Vagina (tissue), 2 donors: ENCODE measurements around the gene PBLD. TPM values are rescaled to one million over a fixed set of nuclear protein-coding genes. Genes with fewer than 3 reads are reported as not detected.
"Not testable (repeated sequence)": the region's sequence is repeated elsewhere in the genome, so short reads cannot be mapped to it uniquely, and the experiment has no call there.

ENCODE experiments used
- DNase-seq, 2 donors: peaks; one replicate each; pipeline ENCODE4 v3.0.0-alpha.2; 2017; ENCODE audit errors: extremely low spot score in 2 of 2
- H3K27ac ChIP-seq: fragments of 200-600 bp; sonication (generic); one replicate; pipeline ENCODE4 v1.5.1; 2019
- H3K27me3 ChIP-seq: fragments of 200-600 bp; sonication (generic); one replicate; pipeline ENCODE4 v1.5.1; 2019
- H3K36me3 ChIP-seq, 2 donors: fragments of 200-600 bp; sonication (generic); one replicate each; pipeline ENCODE4 v1.5.1; 2017 to 2019
- H3K4me1 ChIP-seq: fragments of 200-600 bp; sonication (generic); one replicate; pipeline ENCODE4 v1.5.1; 2019
- H3K4me3 ChIP-seq, 2 donors: fragments of 200-600 bp; sonication (generic); 1 replicate in 1 of 2; 2 replicates in 1 of 2; pipeline ENCODE4 v1.5.1; 2016 to 2019
- H3K9me3 ChIP-seq: fragments of 200-600 bp; sonication (generic); one replicate; pipeline ENCODE4 v1.5.1; 2019
- POLR2A ChIP-seq, 2 donors: fragments of 450-650 bp; IDR thresholded peaks; one replicate each; pipeline ENCODE4 v1.6.1; 2017; ENCODE audit warnings: antibody characterized with exemption in 2 of 2, mild to moderate bottlenecking in 2 of 2, moderate library complexity in 2 of 2
- POLR2AphosphoS5 ChIP-seq, 2 donors: sonication (generic); formaldehyde crosslinking; IDR thresholded peaks; one replicate each; pipeline ENCODE4 v1.9.0; 2017; ENCODE audit warnings: antibody characterized with exemption in 2 of 2, mild to moderate bottlenecking in 2 of 2, low read depth in 1 of 2; ENCODE audit not compliant: insufficient read depth in 1 of 2
- intact Hi-C: fragments of 100-400 bp; cut with DNase I; formaldehyde crosslinking; loops from one replicate; pipeline ENCODE4 v1.15.1; 2023
- total RNA-seq: library from RNA; depleted of rRNA; stranded (reverse); fragments of >200 nt; gene quantifications from one replicate; pipeline ENCODE4 v1.2.3, GENCODE V29; 2016
- TF ChIP-seq, protein P1 (sequence below), 3 experiments: fragments of 450-650 bp in 2 of 3; fragments of 200-600 bp in 1 of 3; sonication (generic) in 1 of 3; IDR thresholded peaks; one replicate each; pipeline ENCODE4 v1.5.1; 2017 to 2019; ENCODE audit warnings: antibody characterized with exemption in 3 of 3, mild to moderate bottlenecking in 2 of 3, moderate library complexity in 2 of 3

The PBLD gene
- total RNA-seq, 1 donor from 2014 or later: 1.2 TPM

DNA sequence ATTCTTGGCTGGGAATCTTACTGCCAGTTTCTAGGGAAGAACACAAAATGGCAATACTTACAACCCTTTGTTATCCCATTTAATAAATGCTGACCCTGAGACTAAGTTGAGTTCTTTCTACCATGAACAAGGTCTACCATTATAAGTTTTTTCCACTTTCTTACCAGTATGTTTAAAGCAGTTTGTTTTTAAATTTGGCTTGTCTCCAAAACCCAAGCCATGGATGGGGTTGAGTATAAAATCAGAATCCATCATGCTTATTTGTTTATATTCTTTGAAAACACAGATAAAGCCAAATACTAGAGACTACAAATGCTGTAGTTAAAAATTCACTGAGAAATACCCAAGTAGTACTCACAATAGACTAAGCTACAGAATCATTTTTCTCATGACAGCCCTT is 42.0 kb downstream of the PBLD start:
- Histone ChIP-seq H3K27me3 (no peaks in the 10 kb centered on the region), H3K27ac (no peak overlapping the region), H3K9me3 (no peaks in the 10 kb centered on the region), H3K4me3 (no peak overlapping the region), H3K4me1 (no peaks in the 10 kb centered on the region), H3K36me3 (no peaks in the 10 kb centered on the region)
- no peak for DNase-seq
- intact Hi-C loops: no loop called here
- TF ChIP-seq POLR2AphosphoS5 (IDR thresholded peaks at IDR 0.05; ENCODE audit: insufficient read depth in 1 of 2, low read depth in 1 of 2): no peak
- TF ChIP-seq, protein P1, sequence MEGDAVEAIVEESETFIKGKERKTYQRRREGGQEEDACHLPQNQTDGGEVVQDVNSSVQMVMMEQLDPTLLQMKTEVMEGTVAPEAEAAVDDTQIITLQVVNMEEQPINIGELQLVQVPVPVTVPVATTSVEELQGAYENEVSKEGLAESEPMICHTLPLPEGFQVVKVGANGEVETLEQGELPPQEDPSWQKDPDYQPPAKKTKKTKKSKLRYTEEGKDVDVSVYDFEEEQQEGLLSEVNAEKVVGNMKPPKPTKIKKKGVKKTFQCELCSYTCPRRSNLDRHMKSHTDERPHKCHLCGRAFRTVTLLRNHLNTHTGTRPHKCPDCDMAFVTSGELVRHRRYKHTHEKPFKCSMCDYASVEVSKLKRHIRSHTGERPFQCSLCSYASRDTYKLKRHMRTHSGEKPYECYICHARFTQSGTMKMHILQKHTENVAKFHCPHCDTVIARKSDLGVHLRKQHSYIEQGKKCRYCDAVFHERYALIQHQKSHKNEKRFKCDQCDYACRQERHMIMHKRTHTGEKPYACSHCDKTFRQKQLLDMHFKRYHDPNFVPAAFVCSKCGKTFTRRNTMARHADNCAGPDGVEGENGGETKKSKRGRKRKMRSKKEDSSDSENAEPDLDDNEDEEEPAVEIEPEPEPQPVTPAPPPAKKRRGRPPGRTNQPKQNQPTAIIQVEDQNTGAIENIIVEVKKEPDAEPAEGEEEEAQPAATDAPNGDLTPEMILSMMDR (IDR thresholded peaks at IDR 0.05): no peak
- TF ChIP-seq POLR2A (IDR thresholded peaks at IDR 0.05): no peak

DNA sequence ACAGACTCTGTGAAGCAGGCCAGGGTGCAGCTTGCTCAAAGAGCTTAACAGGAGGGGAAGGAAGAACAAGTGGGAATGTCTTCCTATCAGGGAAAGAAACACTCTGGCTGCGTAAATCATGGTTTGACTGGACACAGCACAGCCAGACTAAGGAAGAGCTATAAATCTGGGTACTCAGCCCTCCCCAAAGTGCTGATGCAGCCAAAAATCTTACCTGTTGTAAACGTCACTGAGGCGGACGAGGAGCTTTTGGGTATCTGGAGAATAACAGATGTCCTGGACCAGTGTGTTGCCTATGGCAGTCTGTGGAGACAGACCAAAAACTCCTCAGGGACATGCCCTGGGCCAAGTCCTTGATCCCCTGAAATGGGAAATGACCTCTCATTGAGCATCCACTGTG is 44.0 kb downstream of the PBLD start:
- DNase-seq: no peak
- TF ChIP-seq POLR2A (IDR thresholded peaks at IDR 0.05) (no peak), POLR2AphosphoS5 (IDR thresholded peaks at IDR 0.05; ENCODE audit: insufficient read depth in 1 of 2, low read depth in 1 of 2) (no peak)
- TF ChIP-seq, protein P1 (IDR thresholded peaks at IDR 0.05): no peak
- H3K4me1 ChIP-seq: no peaks in the 10 kb centered on the region
- no peaks in the 10 kb centered on the region for H3K9me3 ChIP-seq
- intact Hi-C loops: no loop called here
- no peaks in the 10 kb centered on the region for H3K36me3 ChIP-seq
- no peaks in the 10 kb centered on the region for H3K27me3 ChIP-seq
- H3K27ac ChIP-seq: no peak overlapping the region
- no peak overlapping the region for H3K4me3 ChIP-seq

- H3K27me3 ChIP-seq: no peaks in the 10 kb centered on the region
- H3K9me3 ChIP-seq: no peaks in the 10 kb centered on the region
- no peak for DNase-seq
- H3K27ac ChIP-seq: no peak overlapping the region
- TF ChIP-seq, protein P1 (IDR thresholded peaks at IDR 0.05): no peak
- TF ChIP-seq POLR2A (IDR thresholded peaks at IDR 0.05) (no peak), POLR2AphosphoS5 (IDR thresholded peaks at IDR 0.05; ENCODE audit: insufficient read depth in 1 of 2, low read depth in 1 of 2) (no peak)
- no peaks in the 10 kb centered on the region for H3K4me1 ChIP-seq
- H3K4me3 ChIP-seq: no peak overlapping the region
- no peaks in the 10 kb centered on the region for H3K36me3 ChIP-seq
- intact Hi-C loops: no loop called here
Observed at GRCh38 chr10:68284062-68285001, 48.4 kb downstream of the PBLD start.

DNA sequence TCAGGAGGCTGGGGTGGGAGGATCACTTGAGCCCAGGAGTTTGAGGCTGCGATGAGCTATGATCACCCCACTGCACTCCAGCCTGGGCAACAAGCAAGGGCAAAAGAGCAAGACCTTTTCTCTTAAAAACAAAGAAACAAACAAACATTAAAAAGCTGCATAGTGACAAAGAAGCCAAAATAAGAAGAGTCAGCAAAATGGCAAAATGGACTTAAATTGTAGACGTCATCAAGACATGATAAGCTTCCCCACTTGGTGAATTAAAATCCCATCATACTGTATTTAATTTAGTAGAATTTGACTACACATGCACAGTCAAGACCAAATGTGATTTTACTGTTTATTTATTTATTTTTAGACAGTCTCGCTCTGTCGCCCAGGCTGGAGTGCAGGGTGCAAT is 52.0 kb downstream of the PBLD start:
- Histone ChIP-seq H3K4me1 (no peaks in the 10 kb centered on the region), H3K4me3 (no peak overlapping the region), H3K27ac (no peak overlapping the region), H3K9me3 (no peaks in the 10 kb centered on the region), H3K36me3 (no peaks in the 10 kb centered on the region), H3K27me3 (no peaks in the 10 kb centered on the region)
- no peak for DNase-seq
- no peak for TF ChIP-seq POLR2A (IDR thresholded peaks at IDR 0.05)
- TF ChIP-seq, protein P1 (IDR thresholded peaks at IDR 0.05): no peak
- TF ChIP-seq POLR2AphosphoS5 (IDR thresholded peaks at IDR 0.05; ENCODE audit: insufficient read depth in 1 of 2, low read depth in 1 of 2): no peak
- intact Hi-C loops: no loop called here

DNA sequence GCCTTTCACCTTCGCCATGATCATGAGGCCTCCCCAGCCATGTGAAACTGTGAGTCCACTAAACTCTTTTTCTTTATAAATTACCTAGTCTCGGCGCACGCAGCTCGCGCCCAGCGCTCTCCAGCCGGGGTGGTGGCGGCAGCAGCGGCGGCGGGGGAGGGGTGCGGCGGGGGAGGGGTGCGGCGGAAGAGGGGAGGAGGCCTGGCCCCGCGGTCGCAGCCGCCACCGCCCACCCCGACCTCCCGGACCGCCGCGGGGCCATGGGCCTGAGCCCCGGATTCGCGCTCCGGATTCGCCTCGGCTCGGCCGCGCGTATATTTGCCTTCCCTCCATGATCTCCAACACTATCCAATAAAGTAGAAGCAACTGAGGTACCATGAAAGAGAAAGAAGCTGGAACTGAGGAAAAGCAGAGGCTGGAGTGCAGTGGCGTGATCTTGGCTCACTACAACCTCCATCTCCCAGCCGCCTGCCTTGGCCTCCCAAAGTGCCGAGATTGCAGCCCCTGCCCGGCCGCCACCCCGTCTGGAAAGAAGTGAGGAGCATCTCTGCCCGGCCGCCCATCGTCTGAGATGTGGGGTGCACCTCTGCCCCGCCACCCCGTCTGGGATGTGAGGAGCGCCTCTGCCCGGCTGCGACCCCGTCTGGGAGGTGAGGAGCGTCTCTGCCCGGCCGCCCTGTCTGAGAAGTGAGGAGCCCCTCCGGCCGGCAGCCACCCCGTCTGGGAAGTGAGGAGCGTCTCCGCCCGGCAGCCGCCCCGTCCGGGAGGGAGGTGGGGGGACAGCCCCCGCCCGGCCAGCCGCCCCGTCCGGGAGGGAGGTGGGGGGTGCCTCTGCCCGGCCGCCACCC is 53.6 kb downstream of the PBLD start:
- H3K36me3 ChIP-seq, H3K27me3 ChIP-seq, H3K9me3 ChIP-seq, DNase-seq, H3K4me3 ChIP-seq, H3K4me1 ChIP-seq, intact Hi-C loops, H3K27ac ChIP-seq: not testable (repeated sequence)

DNA sequence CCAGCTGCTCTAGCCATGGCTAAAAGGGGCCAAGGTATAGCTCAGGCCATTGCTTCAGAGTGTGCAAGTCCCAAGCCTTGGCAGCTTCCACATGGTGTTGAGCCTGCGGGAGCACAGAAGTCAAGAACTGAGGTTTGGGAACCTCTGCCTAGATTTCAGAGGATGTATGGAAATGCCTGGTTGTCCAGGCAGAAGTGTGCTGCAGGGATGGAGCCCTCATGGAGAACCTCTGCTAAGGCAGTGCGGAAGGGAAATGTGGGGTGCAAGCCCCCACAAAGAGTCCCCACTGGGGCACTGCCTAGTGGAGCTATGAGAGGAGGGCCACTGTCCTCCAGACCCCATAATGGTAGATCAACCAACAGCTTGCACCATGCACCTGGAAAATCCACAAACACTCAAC is 54.9 kb downstream of the PBLD start:
- H3K36me3 ChIP-seq, H3K4me3 ChIP-seq, H3K27me3 ChIP-seq, H3K4me1 ChIP-seq, intact Hi-C loops, H3K27ac ChIP-seq, DNase-seq, H3K9me3 ChIP-seq: not testable (repeated sequence)
